Ishikawa (cell line): Measurements from ENCODE around the gene PTMS.

Source experiments
- CEBPB ChIP-seq: IDR thresholded peaks from 2 replicates; pipeline ENCODE4 v1.6.1; 2012
- EGR1 ChIP-seq: IDR thresholded peaks from 2 replicates; pipeline ENCODE4 v1.6.1; 2012
- FOXM1 ChIP-seq: IDR thresholded peaks from 2 replicates; pipeline ENCODE4 v1.6.1; 2012; ENCODE audit warnings: low read depth, borderline replicate concordance
- RAD21 ChIP-seq: IDR thresholded peaks from 2 replicates; pipeline ENCODE4 v1.6.1; 2012; ENCODE audit warnings: low read depth
- YY1 ChIP-seq: IDR thresholded peaks from 2 replicates; pipeline ENCODE4 v1.6.1; 2012; ENCODE audit warnings: low read depth
- TF ChIP-seq, protein P1 (sequence below): IDR thresholded peaks from 2 replicates; pipeline ENCODE4 v1.6.1; 2012; ENCODE audit warnings: low read depth, mild to moderate bottlenecking
- TF ChIP-seq, protein P2 (sequence below): IDR thresholded peaks from 2 replicates; pipeline ENCODE4 v1.6.1; 2012
- TF ChIP-seq, protein P3 (sequence below): IDR thresholded peaks from 2 replicates; pipeline ENCODE4 v1.6.1; 2012

DNA sequence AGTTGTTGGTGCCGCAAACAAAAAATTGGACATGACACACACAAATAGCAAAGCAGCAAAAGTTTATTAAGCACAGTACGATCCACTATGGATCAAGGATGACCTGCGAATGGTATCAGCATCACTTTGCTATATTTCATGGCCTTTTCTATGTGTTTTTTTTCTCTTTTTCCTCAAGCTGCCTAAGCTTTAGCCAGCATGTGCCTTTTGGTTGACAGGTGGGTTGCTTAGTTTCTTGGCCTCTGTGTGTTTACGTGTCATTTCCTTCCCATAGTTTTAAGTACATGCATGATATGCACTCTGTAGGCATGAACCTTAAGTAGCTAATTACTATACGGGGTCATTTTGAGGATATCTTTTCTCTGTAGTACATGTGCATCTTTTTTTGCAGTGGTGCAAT, 33.0 kb downstream of the PTMS start:
- TF ChIP-seq, protein P1, sequence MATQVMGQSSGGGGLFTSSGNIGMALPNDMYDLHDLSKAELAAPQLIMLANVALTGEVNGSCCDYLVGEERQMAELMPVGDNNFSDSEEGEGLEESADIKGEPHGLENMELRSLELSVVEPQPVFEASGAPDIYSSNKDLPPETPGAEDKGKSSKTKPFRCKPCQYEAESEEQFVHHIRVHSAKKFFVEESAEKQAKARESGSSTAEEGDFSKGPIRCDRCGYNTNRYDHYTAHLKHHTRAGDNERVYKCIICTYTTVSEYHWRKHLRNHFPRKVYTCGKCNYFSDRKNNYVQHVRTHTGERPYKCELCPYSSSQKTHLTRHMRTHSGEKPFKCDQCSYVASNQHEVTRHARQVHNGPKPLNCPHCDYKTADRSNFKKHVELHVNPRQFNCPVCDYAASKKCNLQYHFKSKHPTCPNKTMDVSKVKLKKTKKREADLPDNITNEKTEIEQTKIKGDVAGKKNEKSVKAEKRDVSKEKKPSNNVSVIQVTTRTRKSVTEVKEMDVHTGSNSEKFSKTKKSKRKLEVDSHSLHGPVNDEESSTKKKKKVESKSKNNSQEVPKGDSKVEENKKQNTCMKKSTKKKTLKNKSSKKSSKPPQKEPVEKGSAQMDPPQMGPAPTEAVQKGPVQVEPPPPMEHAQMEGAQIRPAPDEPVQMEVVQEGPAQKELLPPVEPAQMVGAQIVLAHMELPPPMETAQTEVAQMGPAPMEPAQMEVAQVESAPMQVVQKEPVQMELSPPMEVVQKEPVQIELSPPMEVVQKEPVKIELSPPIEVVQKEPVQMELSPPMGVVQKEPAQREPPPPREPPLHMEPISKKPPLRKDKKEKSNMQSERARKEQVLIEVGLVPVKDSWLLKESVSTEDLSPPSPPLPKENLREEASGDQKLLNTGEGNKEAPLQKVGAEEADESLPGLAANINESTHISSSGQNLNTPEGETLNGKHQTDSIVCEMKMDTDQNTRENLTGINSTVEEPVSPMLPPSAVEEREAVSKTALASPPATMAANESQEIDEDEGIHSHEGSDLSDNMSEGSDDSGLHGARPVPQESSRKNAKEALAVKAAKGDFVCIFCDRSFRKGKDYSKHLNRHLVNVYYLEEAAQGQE, result no peak
- TF ChIP-seq YY1 (no peak), CEBPB (no peak), EGR1 (no peak), RAD21 (no peak), FOXM1 (no peak)
- TF ChIP-seq, protein P2, sequence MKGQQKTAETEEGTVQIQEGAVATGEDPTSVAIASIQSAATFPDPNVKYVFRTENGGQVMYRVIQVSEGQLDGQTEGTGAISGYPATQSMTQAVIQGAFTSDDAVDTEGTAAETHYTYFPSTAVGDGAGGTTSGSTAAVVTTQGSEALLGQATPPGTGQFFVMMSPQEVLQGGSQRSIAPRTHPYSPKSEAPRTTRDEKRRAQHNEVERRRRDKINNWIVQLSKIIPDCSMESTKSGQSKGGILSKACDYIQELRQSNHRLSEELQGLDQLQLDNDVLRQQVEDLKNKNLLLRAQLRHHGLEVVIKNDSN, result no peak
- TF ChIP-seq, protein P3, sequence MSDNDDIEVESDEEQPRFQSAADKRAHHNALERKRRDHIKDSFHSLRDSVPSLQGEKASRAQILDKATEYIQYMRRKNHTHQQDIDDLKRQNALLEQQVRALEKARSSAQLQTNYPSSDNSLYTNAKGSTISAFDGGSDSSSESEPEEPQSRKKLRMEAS, result no peak
